ENCODE measurements around the gene C15orf40. TPM values are rescaled to one million over a fixed set of nuclear protein-coding genes. Genes with fewer than 3 reads are reported as not detected.

Gene C15orf40
- total and polyA plus RNA-seq, 3 donors from 2014 or later: 22.8 to 55.2 (median 24.7) TPM

DNA sequence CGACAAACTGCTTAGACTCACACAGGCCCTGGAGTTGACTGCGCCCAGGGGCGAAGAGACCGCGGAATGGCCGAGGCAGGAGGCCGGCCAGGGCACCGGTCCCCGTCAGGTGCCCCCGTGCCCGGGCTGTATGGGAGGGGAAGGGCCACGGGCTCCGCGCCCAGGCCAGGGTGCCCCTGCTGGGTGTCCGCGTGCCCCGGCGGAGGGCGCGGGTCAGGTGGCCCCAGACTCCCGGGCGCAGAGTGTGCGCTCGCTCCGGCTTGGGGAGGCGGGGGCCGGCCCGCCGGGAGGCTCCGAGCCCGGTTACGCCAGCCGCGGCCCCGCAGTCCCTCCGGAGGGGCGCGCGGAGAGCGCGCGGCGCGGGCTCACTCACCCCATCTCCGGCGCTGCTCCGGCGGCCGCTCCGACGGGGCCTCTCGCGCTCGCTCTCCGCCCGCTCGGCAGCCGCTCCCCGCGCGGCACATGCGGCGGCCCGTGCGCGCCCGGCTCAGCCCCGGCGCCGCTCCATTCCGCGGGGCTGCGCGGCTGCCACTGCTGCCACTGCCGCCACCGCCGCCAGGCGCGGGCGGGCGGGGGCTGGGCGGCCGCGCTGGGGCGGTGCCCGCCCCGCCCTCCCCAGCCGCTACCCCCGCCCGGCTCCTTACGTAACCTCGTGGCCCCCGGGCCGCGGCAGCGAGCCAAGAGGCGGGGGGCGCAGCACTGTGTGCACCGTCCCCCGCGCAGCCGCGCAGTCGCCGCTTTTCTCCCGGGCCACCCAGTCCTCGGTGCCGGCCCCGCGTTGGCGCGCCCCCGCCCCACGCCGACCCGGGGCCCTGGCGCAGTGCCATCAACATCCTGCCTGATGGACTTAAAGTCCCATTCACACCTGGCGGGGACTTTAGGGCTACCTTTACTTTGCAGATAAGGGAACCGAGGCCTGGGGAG, 59.0 kb downstream of the C15orf40 start, which contains the start of gene HOMER2:
HOMER2 (minus strand) TSS at position 563 of the 924 bp plus-strand sequence; CDS start at position 378, 185 bp downstream.
- peak; percentile 17 for DNase-seq
- Histone ChIP-seq H3K4me1 (peaks cover 6% of the 10 kb centered on the region), H3K27me3 (no peaks in the 10 kb centered on the region), H3K4me3 (peak within 1 kb of the TSS; percentile 52 to 60), H3K9me3 (no peaks in the 10 kb centered on the region), H3K27ac (peak within 1 kb of the TSS in 1 of 2 donors; percentile 56), H3K36me3 (ENCODE audit: low read depth, missing control alignments) (no peaks in the 10 kb centered on the region)
- TF ChIP-seq POLR2A (IDR thresholded peaks at IDR 0.05): no peak
- TF ChIP-seq, protein P1, sequence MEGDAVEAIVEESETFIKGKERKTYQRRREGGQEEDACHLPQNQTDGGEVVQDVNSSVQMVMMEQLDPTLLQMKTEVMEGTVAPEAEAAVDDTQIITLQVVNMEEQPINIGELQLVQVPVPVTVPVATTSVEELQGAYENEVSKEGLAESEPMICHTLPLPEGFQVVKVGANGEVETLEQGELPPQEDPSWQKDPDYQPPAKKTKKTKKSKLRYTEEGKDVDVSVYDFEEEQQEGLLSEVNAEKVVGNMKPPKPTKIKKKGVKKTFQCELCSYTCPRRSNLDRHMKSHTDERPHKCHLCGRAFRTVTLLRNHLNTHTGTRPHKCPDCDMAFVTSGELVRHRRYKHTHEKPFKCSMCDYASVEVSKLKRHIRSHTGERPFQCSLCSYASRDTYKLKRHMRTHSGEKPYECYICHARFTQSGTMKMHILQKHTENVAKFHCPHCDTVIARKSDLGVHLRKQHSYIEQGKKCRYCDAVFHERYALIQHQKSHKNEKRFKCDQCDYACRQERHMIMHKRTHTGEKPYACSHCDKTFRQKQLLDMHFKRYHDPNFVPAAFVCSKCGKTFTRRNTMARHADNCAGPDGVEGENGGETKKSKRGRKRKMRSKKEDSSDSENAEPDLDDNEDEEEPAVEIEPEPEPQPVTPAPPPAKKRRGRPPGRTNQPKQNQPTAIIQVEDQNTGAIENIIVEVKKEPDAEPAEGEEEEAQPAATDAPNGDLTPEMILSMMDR (IDR thresholded peaks at IDR 0.05): no peak
- intact Hi-C loops (cut with DNase I; ENCODE audit: low total_unique reads): no loop called here
- WGBS, 2 donors: 0 to 1% methylated on average over 1 to 22 of the region's 119 CpGs

DNA sequence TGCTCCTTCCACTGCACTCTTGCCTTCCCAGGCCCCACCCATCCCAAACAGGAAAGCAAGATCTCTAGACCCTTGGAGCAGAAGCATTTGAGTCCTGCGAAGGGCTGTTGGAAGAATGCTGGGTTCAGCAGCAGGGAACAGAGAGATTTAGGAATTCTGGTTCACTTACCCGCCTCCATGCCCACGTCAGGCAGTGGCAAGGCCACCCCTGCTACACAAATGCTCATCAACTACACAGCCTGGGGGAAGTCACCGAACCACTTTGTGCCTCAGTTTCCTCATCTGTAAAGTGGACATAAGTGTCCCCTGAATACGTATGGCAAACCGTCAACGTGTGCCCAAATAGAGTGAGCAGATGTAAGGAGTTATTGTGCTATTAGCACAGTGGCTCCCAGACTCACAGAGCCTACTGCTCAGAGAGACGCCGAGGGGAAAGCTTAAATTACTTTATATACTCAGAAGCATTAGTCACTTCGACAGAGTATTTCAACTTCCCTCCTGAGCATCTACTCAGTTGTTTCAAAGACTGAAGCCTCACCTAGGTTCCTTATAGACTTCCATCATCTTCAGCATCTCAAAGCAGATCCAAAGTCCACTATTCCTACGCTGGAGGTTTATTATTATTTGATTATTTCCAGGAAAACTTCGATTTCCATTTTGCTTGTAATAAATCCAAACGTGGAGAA, 59.8 kb downstream of the C15orf40 start:
- WGBS, 2 donors: 44% methylated on average over 13 of the region's 13 CpGs
- TF ChIP-seq, protein P1 (IDR thresholded peaks at IDR 0.05): no peak
- TF ChIP-seq POLR2A (IDR thresholded peaks at IDR 0.05): no peak
- Histone ChIP-seq H3K4me1 (peaks cover 6% of the 10 kb centered on the region), H3K27ac (peak overlapping the region in 1 of 2 donors; percentile 56), H3K27me3 (no peaks in the 10 kb centered on the region), H3K4me3 (peak overlapping the region; percentile 52 to 60), H3K36me3 (ENCODE audit: low read depth, missing control alignments) (no peaks in the 10 kb centered on the region), H3K9me3 (no peaks in the 10 kb centered on the region)
- intact Hi-C loops (cut with DNase I; ENCODE audit: low total_unique reads): no loop called here
- no peak for DNase-seq

DNA sequence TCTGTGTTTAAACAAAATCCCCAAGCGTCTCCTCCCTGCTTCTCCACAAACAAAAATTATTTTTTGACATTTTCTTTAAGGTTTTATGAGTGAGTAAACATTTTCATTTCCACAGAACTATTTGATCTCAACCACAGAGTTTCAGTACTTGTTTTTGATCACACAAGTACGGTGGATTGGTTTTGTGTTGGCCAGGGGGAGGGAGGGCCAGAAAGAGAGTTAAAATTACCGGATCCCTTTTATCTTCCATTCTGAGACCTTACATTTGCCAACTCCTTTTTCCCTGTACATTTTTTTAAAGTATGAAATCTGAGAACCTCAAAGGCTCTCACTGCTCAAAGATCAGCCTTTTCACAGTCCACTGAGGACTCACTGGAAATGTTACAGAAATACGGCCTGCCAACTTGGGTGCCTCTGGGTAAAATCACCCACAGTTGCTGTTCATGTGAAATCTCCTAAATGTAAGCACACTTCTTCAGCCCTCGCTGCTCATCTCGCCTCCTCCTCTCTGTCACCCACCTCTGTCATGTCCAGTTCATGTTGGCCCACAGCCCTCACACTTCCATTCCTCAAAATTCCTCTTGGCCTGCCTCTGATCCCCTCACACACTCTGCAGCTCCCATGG, 60.6 kb downstream of the C15orf40 start:
- TF ChIP-seq POLR2A (IDR thresholded peaks at IDR 0.05): no peak
- TF ChIP-seq, protein P1 (IDR thresholded peaks at IDR 0.05): no peak
- Histone ChIP-seq H3K27me3 (no peaks in the 10 kb centered on the region), H3K36me3 (ENCODE audit: low read depth, missing control alignments) (no peaks in the 10 kb centered on the region), H3K9me3 (no peaks in the 10 kb centered on the region), H3K4me3 (no peak overlapping the region), H3K27ac (no peak overlapping the region), H3K4me1 (peaks cover 6% of the 10 kb centered on the region)
- DNase-seq: no peak
- intact Hi-C loops (cut with DNase I; ENCODE audit: low total_unique reads): no loop called here
- WGBS, 2 donors: 58 to 61% methylated on average over 6 of the region's 6 CpGs

DNA sequence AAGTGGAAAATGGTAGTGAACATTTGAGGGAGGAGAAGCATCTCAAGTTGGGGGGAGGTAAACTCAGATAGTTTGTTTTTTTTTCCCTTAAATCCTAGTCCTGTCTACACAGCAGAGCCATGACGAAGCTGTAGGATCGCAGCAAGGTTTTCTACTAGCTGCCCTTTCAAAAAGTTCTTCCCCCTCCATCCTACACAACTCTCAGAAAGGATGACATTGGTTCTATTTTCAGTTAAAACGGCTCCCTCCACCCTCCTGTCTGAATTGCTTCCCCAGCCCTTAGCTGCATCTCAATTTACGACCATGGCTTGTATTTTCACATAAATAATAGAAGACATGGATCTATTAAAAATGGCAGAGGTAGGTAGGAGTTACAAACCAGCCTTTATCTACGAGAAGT, 61.1 kb downstream of the C15orf40 start:
- Histone ChIP-seq H3K4me3 (no peak overlapping the region), H3K4me1 (peaks cover 6% of the 10 kb centered on the region), H3K9me3 (no peaks in the 10 kb centered on the region), H3K27me3 (no peaks in the 10 kb centered on the region), H3K27ac (no peak overlapping the region), H3K36me3 (ENCODE audit: low read depth, missing control alignments) (no peaks in the 10 kb centered on the region)
- no peak for DNase-seq
- 75 to 84% methylated on average over 5 of the region's 5 CpGs for WGBS, 2 donors
- intact Hi-C loops (cut with DNase I; ENCODE audit: low total_unique reads): no loop called here
- TF ChIP-seq, protein P1 (IDR thresholded peaks at IDR 0.05): no peak
- no peak for TF ChIP-seq POLR2A (IDR thresholded peaks at IDR 0.05)

Data from testis (tissue), 3 donors.